Hematopoietic multipotent progenitor cell treated with erythropoietin and hydrocortisone succinate and interleukin-3 and kit ligand, for 8 days (in vitro differentiated cells): ENCODE data around the gene LYPD1.

Experiments
- DNase-seq: peaks from one replicate; pipeline ENCODE4 v3.0.0-alpha.2; 2015

Gene LYPD1

GRCh38 chr2:132623096-132623839 lies 46.7 kb downstream of the LYPD1 start:
- DNase-seq, result no peak

- no peak for DNase-seq
Observed at GRCh38 chr2:132621131-132621875, 48.7 kb downstream of the LYPD1 start.

GRCh38 chr2:132620115-132620514 lies 49.9 kb downstream of the LYPD1 start:
- no peak for DNase-seq

- DNase-seq, result no peak
Observed at GRCh38 chr2:132618734-132619133, 51.3 kb downstream of the LYPD1 start.

GRCh38 chr2:132617989-132618388 lies 52.0 kb downstream of the LYPD1 start:
- no peak for DNase-seq

GRCh38 chr2:132615329-132616085 lies 54.5 kb downstream of the LYPD1 start:
- DNase-seq, result no peak

- no peak for DNase-seq
Observed at GRCh38 chr2:132611719-132612118, 58.3 kb downstream of the LYPD1 start.

GRCh38 chr2:132609101-132609890 lies 60.7 kb downstream of the LYPD1 start:
- no peak for DNase-seq

- DNase-seq, result no peak
Observed at GRCh38 chr2:132608311-132608710, 61.7 kb downstream of the LYPD1 start.

- DNase-seq, result no peak
Observed at GRCh38 chr2:132607426-132608090, 62.4 kb downstream of the LYPD1 start.

- DNase-seq, result no peak
Observed at GRCh38 chr2:132606649-132607048, 63.4 kb downstream of the LYPD1 start.

GRCh38 chr2:132605236-132606180 lies 64.5 kb downstream of the LYPD1 start:
- DNase-seq, result no peak

GRCh38 chr2:132604561-132604960 lies 65.4 kb downstream of the LYPD1 start:
- DNase-seq, result no peak

GRCh38 chr2:132599556-132599955 lies 70.4 kb downstream of the LYPD1 start:
- no peak for DNase-seq

- DNase-seq, result no peak
Observed at GRCh38 chr2:132598536-132598935, 71.5 kb downstream of the LYPD1 start.

GRCh38 chr2:132597831-132598230 lies 72.2 kb downstream of the LYPD1 start:
- DNase-seq, result no peak

GRCh38 chr2:132597166-132597565 lies 72.8 kb downstream of the LYPD1 start:
- DNase-seq, result no peak

GRCh38 chr2:132595693-132596092 lies 74.3 kb downstream of the LYPD1 start:
- no peak for DNase-seq

- DNase-seq, result no peak
Observed at GRCh38 chr2:132595186-132595585, 74.8 kb downstream of the LYPD1 start.
